NCI-H2196 (cell line): Measurements from ENCODE around the gene PSMD13.

Source experiments
- DNase-seq: peaks from one replicate; lab custom pipeline; 2025; ENCODE audit not compliant: unreplicated experiment; lab: John Stamatoyannopoulos, UW

PSMD13 gene

DNA sequence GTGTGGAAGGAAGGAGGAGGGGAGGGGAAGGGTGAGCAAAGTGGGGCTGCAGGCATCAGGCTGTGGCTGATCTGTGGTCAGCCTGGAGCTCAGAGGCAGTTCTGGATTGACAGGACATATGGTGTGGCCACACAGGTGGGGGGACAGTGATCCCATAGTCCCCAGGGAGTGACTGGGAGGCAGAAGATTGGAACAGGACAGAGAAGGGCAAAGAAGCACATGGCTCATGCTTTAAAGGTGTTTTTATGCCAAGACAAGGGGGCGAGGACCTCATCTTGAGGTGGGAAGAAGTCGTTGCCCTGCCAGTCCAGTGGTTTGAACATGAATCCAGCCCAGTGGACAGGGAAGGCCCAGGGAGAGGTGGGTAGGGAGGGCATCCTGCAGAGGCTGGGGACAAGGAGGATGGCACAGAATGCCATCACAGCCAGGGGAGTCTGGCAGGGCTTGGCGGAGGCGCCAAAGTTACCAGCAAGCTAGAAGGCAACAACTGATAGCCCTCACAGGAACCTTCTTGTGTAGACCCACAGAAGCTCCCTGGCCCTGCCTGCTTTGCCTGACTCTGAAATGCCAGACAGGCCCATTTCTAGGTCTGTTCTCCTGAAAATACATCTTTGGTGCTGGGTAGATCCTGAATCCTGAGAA lies 32.7 kb upstream of the PSMD13 start:
- DNase-seq: no peak

DNA sequence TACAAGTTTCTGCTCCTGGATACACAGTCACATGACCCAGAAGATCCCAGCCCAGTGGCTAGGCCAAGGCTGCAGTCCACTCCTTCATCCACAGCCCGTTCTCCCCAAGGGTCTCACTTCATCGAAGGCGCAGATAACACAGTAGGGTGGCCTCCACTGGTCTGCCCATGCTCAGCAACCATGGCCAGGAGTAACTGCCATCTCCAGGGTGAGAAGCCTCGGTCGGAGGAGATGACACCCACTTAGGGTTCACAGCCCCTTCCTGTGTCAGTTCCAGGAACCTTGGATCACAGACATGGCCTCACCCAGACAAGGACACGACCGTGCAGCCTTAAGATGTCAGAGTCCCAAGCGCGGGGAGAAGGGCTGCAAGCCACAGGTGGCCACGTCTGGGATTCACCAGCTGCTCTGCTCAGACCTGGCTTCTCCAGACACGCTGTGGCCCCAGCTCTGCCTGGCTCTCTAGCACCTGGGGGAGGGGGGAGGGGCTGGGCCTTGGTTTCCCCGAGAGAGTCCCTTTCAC lies 32.1 kb upstream of the PSMD13 start:
- DNase-seq: no peak

DNA sequence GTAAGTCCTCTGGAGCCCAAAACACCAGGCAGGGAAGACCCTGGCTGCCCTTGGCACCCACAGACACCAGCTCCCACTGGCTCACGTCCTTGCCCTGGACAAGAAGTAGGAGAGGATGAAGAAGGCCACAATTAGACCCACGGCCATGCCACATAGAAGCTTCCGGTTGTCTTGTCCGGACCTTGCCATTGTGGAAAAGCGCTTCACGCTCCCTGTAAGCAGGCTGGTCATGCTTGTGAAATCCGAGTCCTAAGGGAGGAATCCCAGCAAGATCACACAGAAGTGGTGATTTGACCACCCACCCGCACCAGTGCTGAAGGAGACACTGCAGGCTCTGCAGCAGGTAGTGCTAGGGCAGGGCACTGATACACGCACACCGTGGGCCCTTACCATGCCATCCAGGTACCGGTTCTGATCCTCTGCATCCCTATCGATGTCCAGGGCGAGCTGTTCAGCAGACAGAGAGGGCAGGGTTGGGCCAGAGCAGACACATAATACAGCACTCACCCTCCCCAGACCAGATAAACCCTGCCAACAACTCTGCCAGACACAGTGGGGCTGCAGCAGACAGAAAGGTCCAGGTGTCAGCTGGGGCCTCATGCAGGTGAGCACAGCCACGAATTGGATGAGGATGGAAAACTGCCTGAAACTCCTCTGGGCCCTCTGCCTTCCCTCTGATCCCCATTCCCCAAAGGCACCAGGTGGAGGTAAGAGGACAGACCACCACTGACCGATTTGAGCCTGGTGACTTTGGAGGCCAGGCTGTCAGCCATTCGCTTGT lies 31.4 kb upstream of the PSMD13 start:
- DNase-seq: no peak

DNA sequence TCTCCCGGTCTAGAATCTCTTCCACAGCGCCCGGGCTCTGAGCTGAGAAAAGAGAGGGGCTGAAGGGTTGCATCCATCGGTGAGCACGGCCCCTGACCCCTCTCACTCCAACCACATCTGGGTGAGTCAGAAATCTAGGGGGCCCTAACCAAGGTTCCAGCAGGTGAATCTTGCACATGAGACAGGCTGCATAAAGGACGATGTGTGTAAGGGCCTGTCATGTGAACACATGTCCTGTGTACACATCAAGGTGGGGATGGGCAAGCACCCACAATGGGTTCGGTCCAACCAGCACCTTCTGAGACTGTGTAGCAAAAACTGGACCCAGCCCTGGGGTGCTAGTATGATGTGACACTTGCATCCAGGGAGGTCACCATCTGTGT lies 30.8 kb upstream of the PSMD13 start:
- DNase-seq: no peak

DNA sequence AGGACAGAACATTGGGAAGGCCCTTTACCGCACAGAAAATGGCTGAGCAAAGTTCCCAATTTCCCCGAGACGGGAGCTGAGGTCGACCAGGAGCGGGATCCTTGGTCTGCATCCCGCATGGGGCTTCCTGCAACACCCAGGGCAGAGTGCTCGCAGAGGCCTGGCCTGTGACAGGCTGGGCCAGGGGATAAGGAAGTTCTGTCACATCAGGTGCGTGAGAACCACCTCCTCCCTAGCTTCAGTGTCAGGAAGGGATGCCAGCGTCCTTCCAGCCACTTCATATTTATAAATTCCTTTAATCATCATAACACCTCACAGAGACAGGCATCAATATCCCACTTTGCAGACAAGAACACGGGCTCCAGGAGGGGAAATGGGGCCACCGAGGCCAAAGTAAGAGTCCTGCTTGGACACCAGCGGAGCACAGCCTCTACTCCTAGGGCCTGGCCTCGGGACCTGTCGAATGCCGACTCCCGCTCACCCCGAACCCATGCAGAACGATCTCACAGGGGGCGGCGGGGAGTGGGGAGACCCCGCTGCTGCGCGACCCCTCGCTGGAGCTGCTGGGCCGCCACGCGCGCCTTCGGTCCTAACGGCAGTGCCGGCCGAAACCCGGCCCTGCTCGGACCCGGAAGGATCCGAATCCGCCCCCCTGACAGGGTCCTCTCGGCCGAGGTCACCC lies 30.1 kb upstream of the PSMD13 start:
- DNase-seq: no peak

DNA sequence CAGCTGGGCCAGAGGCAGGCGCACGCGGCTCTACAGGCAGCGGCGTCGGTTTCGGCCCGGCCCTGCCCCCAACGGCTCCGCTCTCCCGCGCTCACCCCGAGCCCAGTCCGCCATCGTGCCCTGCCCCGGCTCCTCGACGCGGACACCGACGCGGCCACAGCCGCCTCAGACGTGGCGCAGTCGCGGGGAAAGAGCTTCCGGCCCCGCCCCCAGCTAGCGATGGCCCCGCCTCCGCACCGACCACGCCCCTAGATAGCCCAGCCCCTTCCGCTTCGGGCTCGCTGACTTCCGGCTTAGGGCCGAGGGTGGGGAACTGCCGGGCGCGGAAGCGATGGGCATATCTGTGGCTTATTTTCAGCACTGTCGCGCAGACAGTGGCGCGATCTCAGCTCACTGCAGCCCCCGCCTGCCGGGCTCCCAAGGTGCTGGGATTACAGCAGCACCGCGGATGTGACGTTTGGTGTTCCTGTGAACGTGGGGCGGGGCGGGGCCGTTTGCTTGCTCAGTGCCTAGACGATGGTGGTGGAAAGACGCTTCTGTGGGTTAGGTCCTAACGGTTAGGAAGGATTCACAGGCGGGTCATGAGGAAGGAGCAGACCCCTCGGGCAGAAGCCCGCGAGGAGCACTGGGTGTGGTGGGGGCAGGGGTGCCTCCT lies 29.4 kb upstream of the PSMD13 start, which contains the start of the genes BET1L and RIC8A:
Gene BET1L (minus strand): TSS at position 192 of the 655 bp plus-strand sequence. CDS start 78 bp downstream, at position 114.
Gene RIC8A (plus strand): TSS at position 501 of the 655 bp plus-strand sequence. CDS start 1,147 bp downstream, outside the sequence.
- peak; percentile 96 for DNase-seq

DNA sequence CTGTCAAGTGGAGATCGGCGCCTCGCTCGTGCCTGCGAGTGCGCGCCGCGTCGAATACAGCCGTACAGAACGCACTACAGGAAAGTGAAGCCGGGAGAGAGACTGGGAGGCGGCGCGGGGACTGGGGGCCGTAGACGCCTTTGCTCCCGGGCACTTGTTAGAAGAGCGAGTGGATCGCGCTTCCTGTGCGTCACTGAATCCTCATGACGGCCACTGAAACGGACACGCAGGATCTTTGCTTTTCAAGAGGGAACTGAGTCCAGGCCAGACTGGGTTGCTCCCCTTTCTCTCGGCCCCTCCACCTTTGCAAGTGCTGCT lies 29.0 kb upstream of the PSMD13 start:
- no peak for DNase-seq

DNA sequence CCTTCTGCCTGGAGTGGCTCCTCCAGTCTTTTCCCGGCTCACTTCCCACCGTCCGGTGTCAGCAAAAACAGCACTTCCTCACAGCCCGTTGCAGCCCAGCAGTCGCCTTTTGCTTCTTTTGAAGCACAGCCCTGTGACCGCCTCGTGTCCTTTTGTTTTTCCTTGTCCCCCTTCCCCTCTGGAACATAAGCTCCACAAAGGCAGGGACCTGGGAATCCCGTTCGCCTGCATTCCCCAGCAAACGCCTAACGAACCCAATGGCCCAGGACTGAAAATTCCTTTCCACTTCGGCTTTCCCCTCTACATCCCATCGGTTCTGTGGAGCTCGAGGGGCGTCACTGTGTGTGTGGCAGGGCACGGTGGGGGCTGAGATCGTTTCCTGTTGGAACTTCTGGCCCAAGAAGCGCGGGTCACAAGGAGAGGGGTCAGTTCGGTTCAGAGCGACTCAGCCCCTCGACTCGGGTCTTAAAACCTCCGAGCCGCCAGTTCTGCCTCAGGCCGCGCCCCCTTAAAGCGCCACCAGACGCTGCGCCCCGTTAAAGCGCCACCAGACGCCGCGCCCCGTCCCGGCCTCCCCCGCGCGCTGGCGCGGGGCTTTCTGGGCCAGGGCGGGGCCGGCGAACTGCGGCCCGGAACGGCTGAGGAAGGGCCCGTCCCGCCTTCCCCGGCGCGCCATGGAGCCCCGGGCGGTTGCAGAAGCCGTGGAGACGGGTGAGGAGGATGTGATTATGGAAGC lies 28.4 kb upstream of the PSMD13 start:
- DNase-seq: peak; percentile 75

DNA sequence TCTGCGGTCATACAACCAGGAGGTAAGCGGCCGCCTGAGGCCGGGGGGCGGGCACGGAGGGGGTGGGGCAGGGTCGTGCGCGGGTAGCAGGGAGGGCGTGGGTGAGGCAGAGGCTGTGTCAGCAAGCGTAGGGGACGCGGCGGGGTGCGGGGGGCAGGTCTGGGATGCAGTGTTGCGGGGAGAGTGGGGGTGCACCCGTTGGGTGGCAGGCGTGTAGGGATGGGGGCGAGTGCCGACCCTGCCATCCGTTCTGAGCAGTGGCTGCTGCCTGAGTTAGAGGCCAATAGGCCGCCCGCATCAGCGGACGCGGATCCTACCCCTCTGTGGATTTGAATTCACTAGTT lies 27.9 kb upstream of the PSMD13 start:
- no peak for DNase-seq

DNA sequence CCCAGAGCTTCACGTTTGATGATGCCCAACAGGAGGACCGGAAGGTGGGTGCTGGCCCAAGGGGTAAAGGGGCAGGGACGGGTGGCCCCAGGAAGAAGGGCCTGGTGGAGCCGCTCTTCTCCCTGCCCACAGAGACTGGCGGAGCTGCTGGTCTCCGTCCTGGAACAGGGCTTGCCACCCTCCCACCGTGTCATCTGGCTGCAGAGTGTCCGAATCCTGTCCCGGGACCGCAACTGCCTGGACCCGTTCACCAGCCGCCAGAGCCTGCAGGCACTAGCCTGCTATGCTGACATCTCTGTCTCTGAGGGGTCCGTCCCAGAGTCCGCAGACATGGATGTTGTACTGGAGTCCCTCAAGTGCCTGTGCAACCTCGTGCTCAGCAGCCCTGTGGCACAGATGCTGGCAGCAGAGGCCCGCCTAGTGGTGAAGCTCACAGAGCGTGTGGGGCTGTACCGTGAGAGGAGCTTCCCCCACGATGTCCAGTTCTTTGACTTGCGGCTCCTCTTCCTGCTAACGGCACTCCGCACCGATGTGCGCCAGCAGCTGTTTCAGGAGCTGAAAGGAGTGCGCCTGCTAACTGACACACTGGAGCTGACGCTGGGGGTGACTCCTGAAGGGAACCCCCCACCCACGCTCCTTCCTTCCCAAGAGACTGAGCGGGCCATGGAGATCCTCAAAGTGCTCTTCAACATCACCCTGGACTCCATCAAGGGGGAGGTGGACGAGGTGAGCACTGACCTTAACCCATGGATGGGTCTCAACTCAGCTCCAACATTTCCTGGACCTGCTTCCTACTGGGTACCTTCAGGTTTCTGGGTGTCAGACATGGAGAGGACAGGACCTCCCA lies 27.3 kb upstream of the PSMD13 start:
- no peak for DNase-seq

DNA sequence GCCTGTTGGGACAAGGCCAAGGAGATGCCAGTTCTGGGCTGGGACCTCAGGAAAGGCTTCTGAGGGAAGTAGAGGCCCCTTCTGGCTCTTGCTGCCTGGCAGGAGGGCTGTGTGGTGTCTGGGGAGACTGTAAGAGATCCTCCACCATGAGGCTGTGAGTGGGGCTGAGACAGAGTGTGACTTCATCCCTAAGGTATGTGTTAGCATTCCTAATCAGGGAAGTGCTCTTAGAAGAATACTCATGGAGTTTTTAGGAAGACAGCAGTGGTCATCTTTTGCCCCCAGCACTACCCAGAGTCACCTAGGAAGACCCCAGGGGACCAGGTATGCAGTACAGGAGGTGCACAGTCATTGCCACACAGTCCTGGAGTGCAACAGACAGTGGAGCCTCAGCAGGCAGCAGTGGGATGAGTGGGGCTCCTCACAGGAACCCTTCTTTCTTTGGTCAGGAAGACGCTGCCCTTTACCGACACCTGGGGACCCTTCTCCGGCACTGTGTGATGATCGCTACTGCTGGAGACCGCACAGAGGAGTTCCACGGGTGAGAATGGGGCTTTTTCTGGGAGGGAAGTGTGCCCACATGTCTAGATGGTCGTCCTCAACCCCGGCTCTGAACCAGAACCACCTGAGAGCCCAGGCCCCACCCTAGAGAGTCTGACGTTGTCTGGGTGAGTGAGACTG lies 26.5 kb upstream of the PSMD13 start:
- DNase-seq: no peak

DNA sequence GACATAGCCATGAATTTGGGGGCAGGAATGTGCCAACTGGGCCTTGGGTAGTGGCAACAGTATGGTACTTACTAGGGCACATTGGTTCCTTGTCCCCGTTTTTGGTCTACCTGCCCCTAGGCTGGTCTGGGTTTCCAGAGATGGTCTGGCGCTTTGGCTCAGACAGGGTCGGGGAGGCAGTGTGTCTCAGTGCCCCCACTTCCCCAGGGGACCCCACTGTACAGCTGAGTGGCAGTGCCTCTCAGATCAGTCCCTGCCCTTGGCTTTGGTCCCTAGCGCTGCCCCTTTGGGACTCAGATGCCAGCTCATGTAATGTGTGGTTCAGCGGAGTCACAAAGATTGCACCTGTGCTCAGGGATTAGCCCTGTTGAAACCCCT lies 26.0 kb upstream of the PSMD13 start:
- DNase-seq: no peak

DNA sequence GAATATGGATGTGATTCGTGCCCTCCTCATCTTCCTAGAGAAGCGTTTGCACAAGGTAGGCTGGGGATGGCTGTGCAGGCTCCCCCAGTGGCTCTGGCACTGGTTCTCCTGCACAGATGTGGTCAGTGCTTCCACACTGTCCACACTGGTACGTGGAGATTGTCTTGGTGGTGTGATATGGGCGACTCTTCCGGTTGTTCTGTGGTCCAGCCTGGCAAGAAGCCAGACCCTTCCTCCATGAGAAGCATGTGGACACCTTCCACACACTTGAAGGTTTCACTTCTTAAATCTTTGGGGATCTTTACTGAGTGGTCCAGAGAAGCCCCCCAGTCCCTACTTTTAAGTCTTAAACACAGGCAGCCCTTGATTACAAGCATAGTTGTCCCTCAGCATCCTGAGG lies 25.5 kb upstream of the PSMD13 start:
- no peak for DNase-seq

DNA sequence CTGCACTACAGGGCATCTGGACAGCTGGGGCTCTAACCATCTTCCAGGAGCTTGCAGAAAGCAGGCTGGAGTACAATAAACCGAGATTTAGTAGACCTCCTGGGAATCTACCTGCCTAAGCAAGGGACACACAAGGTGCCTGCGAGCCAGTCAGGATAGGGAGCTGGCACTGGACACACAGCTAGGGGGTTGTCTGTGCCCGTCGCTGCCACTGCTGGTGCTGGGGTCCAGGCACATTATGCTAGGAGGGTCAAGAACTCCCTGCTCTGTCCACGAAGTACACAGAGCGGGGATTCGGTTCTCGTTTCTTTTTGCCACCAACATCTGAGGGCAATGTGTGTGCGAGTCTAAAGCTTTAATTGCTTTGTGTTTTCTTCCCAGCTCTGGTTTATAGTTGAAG lies 25.0 kb upstream of the PSMD13 start:
- no peak for DNase-seq

DNA sequence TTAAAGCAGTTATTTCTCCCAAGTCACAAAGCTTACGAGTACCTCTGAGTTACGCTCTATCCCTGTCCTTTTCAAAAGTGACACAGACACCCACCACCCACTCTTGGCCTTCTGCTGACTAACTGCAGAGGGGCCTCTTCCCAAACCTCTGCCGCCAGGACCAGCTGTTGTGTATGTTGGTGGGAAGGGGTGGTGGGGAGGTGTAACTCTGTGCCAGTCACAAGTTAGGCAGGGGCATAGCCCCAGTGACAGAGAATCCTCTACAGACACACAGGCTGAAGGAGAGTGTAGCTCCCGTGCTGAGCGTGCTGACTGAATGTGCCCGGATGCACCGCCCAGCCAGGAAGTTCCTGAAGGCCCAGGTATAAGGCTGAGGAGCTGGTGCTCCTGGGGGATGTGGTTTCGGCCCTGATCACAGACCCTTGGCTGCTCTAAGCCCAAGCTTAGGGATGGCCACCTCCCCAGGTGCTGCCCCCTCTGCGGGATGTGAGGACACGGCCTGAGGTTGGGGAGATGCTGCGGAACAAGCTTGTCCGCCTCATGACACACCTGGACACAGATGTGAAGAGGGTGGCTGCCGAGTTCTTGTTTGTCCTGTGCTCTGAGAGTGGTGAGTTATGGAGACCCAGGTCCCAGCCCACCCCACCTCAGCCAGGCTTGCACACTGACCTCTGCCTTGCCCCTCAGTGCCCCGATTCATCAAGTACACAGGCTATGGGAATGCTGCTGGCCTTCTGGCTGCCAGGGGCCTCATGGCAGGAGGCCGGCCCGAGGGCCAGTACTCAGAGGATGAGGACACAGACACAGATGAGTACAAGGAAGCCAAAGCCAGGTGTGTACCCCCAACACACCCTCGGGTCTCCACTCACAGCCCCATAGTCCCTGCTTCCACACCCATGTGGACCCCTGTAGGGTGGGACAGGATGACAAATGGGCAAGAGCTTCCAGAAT lies 24.4 kb upstream of the PSMD13 start:
- DNase-seq: no peak

DNA sequence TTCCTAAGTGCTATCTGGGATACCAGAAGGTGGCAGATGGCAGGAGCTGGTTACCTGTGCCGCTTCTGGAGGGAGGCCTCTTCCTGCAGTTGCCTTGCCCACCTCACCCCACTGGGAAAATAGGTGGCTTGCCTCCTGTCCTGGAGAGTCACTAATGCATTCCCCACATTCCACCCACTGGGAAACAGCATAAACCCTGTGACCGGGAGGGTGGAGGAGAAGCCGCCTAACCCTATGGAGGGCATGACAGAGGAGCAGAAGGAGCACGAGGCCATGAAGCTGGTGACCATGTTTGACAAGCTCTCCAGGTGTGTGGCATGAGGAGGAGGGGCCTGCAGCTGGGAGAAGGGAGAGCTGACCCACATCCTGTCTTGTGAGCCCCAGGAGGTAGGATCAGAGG lies 23.7 kb upstream of the PSMD13 start:
- DNase-seq: no peak

DNA sequence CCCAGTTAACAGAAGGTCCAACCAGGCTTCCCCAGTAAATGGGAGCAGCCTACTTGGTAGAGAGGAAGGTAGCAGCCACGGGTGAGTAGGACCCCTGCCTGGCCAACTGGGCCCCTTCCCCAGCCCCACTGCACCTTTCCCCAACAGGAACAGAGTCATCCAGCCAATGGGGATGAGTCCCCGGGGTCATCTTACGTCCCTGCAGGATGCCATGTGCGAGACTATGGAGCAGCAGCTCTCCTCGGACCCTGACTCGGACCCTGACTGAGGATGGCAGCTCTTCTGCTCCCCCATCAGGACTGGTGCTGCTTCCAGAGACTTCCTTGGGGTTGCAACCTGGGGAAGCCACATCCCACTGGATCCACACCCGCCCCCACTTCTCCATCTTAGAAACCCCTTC lies 22.7 kb upstream of the PSMD13 start:
- DNase-seq: no peak

DNA sequence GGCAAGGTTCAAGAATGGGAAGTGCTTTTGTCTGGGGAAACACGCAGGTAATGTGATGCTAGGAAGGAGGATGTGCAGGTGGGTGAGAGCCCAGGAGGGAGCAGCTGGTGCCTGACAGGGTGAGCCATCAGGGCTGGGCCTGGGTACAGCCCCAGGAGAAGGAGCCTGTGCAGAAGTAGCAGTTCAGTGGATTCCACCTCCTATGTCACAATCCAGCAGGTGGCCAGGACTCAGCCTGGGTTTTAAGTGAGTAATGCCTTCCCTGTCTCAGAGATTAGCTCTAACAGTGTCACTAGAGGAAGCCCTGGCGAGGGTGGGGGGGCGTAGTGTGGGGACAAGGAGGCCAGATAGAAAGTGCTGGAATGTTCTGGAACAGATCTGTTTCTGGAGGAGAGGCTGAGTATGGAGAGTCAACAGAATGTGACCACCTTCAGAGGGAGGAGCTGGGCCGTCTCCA lies 21.2 kb upstream of the PSMD13 start:
- DNase-seq: no peak
